HepG2 (cell line): ENCODE results near the gene GPD1. TPM values are rescaled to one million over a fixed set of nuclear protein-coding genes. Genes with fewer than 3 reads are reported as not detected.

ENCODE experiments used
- ATAC-seq: fragments of 200-7000 bp; cut with Tn5 transposase; 3 replicates; pipeline ENCODE4 v1.9.1; 2020; ENCODE audit warnings: mild to moderate bottlenecking, moderate library complexity
- BruUV-seq: library from RNA; stranded (reverse); fragments of 400-500 nt; replicated peaks from 2 replicates; lab custom pipeline; 2021; lab: Mats Ljungman, UMichigan
- CTCF ChIA-PET: fragments of 300-600 bp; formaldehyde crosslinking; extraction: SDS; loops from one replicate; lab custom pipeline; 2021; ENCODE audit warnings: low total read pairs, inconsistent platforms, low intra/inter-chr PET ratio; lab: Yijun Ruan, JAX
- POLR2A ChIA-PET: fragments of 350-600 bp; sonication (Branson Sonifier 250); formaldehyde crosslinking; loops from one replicate; lab custom pipeline; 2020; ENCODE audit warnings: antibody characterized with exemption, inconsistent platforms; lab: Yijun Ruan, JAX
- DNase-seq: peaks from one replicate; pipeline ENCODE4 v3.0.0-alpha.2; 2015; ENCODE audit warnings: low spot score
- FAIRE-seq: peaks from 3 replicates; lab custom pipeline; 2011; peaks lifted over from hg19 to GRCh38; lab: Jason Lieb, UNC
- H2AFZ ChIP-seq: one replicate; pipeline ENCODE4 v1.6.1; 2011; ENCODE audit warnings: low read length, inconsistent platforms
- H3K27ac ChIP-seq: fragments of 300-600 bp; 3 replicates; pipeline ENCODE4 v1.8.0; 2011; ENCODE audit warnings: mixed run types, mild to moderate bottlenecking, mixed read lengths, low read length, inconsistent platforms; ENCODE audit not compliant: insufficient read depth; ENCODE audit errors: extremely low read length
- H3K27me3 ChIP-seq, 2 experiments: fragments of 200-600 bp in 1 of 2; 2 replicates in 1 of 2; 3 replicates in 1 of 2; pipeline versions ENCODE4 v1.6.0 to v1.8.0; 2011; ENCODE audit warnings: low read length in 2 of 2, mild to moderate bottlenecking in 2 of 2, moderate library complexity in 2 of 2, inconsistent platforms in 1 of 2; ENCODE audit not compliant: insufficient read depth in 2 of 2, control insufficient read depth in 1 of 2
- H3K36me3 ChIP-seq, 2 experiments: fragments of 200-600 bp in 1 of 2; replicated peaks in 1 of 2; 2 replicates in 1 of 2; 3 replicates in 1 of 2; pipeline versions ENCODE4 v1.5.1 to v1.8.0; 2011; ENCODE audit warnings: low read length in 2 of 2, inconsistent platforms in 1 of 2; ENCODE audit not compliant: insufficient read depth in 2 of 2, control insufficient read depth in 1 of 2
- H3K4me1 ChIP-seq: 2 replicates; pipeline ENCODE4 v1.5.1; 2012; ENCODE audit warnings: low read length, inconsistent platforms; ENCODE audit not compliant: insufficient read depth
- H3K4me2 ChIP-seq: 2 replicates; pipeline ENCODE4 v1.6.0; 2011; ENCODE audit warnings: low read depth, low read length, inconsistent platforms
- H3K4me3 ChIP-seq, 3 experiments: fragments of 200-600 bp in 1 of 3; sonication (generic), shearing (Covaris generic) in 1 of 3; replicated peaks in 1 of 3; 2 replicates each; pipeline ENCODE4 v1.5.1; 2011 to 2016; ENCODE audit warnings: low read length in 3 of 3, inconsistent platforms in 2 of 3, low read depth in 2 of 3, mild to moderate bottlenecking in 2 of 3, control low read depth in 1 of 3, mixed read lengths in 1 of 3; ENCODE audit not compliant: insufficient read depth in 1 of 3
- H3K79me2 ChIP-seq: one replicate; pipeline ENCODE4 v1.6.1; 2011; ENCODE audit warnings: low read length, inconsistent platforms; ENCODE audit not compliant: insufficient read depth
- H3K9ac ChIP-seq: 2 replicates; pipeline ENCODE4 v1.6.0; 2011; ENCODE audit warnings: mild to moderate bottlenecking, low read depth, low read length, inconsistent platforms; ENCODE audit not compliant: insufficient read depth
- H3K9me3 ChIP-seq: 2 replicates; pipeline ENCODE4 v1.5.1; 2012; ENCODE audit warnings: mild to moderate bottlenecking, low read length
- H4K20me1 ChIP-seq: 2 replicates; pipeline ENCODE4 v1.6.0; 2011; ENCODE audit warnings: inconsistent platforms, mild to moderate bottlenecking, low read length, moderate library complexity; ENCODE audit not compliant: insufficient read depth
- ELF1 ChIP-seq: sonication (generic); formaldehyde crosslinking; IDR thresholded peaks from 2 replicates; pipeline ENCODE4 v1.4.0; 2020; ENCODE audit warnings: missing genetic modification reagents
- GPN1 ChIP-seq: sonication (generic); formaldehyde crosslinking; IDR thresholded peaks from 2 replicates; pipeline ENCODE4 v1.5.1; 2020; ENCODE audit warnings: missing genetic modification reagents, borderline replicate concordance
- RFXANK ChIP-seq: IDR thresholded peaks from 2 replicates; pipeline ENCODE4 v1.6.1; 2016
- ZFY ChIP-seq: sonication (generic); formaldehyde crosslinking; IDR thresholded peaks from 2 replicates; pipeline ENCODE4 v1.4.0; 2020; ENCODE audit warnings: missing genetic modification reagents
- ZNF138 ChIP-seq: sonication (generic); formaldehyde crosslinking; IDR thresholded peaks from 2 replicates; pipeline ENCODE4 v1.5.0; 2020; ENCODE audit warnings: mild to moderate bottlenecking, low read depth, missing genetic modification reagents
- ZNF788 ChIP-seq: sonication (generic); formaldehyde crosslinking; IDR thresholded peaks from 2 replicates; pipeline ENCODE4 v1.5.0; 2020; ENCODE audit warnings: mild to moderate bottlenecking, missing genetic modification reagents, borderline replicate concordance
- WGBS: methylation state at CpG from one replicate; pipeline ENCODE4 v1.1.6; 2017; ENCODE audit warnings: low lambda C conversion rate; 5-methylcytosine and 5-hydroxymethylcytosine counted together
- in situ Hi-C: cut with HindIII; loops from 2 replicates; pipeline ENCODE4 v1.10.0; 2017; ENCODE audit warnings: low pct_unique_long_range_greater_than_20kb; ENCODE audit not compliant: extremely low pct_ligation_motif_present
- intact Hi-C: fragments of 100-400 bp; cut with micrococcal nuclease; formaldehyde crosslinking; loops from one replicate; pipeline ENCODE4 v1.10.0; 2022; ENCODE audit not compliant: unreplicated experiment
- polyA plus RNA-seq, 8 experiments: library from polyadenylated mRNA; depleted of rRNA in 3 of 8; stranded (reverse) in 7 of 8; unstranded in 1 of 8; fragments of >200 nt; fragmentation: Illumina TruSeq in 4 of 8; extraction: Trizol in 4 of 8; gene quantifications; 2 replicates each; pipeline versions ENCODE4 v1.2.1 to v1.2.3, GENCODE V29; 2011 to 2016; ENCODE audit warnings: low read depth in 4 of 8, missing spikeins in 1 of 8, mixed read lengths in 1 of 8; ENCODE audit not compliant: insufficient read depth in 1 of 8
- total RNA-seq, 5 experiments: library from RNA; depleted of rRNA; stranded (reverse); fragments of >200 nt; fragmentation: Illumina TruSeq; extraction: Trizol; gene quantifications; 2 replicates each; pipeline ENCODE4 v1.2.3, GENCODE V29; 2016; ENCODE audit warnings: low read depth in 1 of 5
- TF ChIP-seq, protein P1 (sequence below): IDR thresholded peaks from 2 replicates; pipeline ENCODE4 v1.6.1; 2016; ENCODE audit warnings: missing compliant biosample characterization, missing genetic modification reagents, borderline replicate concordance
- TF ChIP-seq, protein P2 (sequence below): IDR thresholded peaks from 2 replicates; pipeline ENCODE4 v1.6.1; 2016; ENCODE audit warnings: missing genetic modification reagents, missing compliant biosample characterization
- TF ChIP-seq, protein P3 (sequence below): sonication (generic); formaldehyde crosslinking; IDR thresholded peaks from 2 replicates; pipeline ENCODE4 v1.8.1; 2022; ENCODE audit warnings: low read depth, mild to moderate bottlenecking, missing genetic modification reagents
- TF ChIP-seq, protein P4 (sequence below): sonication (generic); formaldehyde crosslinking; IDR thresholded peaks from 2 replicates; pipeline ENCODE4 v1.5.1; 2020; ENCODE audit warnings: mild to moderate bottlenecking, missing genetic modification reagents, moderate library complexity
- TF ChIP-seq, protein P5 (sequence below): sonication (generic); formaldehyde crosslinking; IDR thresholded peaks from 2 replicates; pipeline ENCODE4 v1.4.0; 2020; ENCODE audit warnings: missing genetic modification reagents, borderline replicate concordance

The GPD1 gene
- total and polyA plus RNA-seq, 2 of the 13 experiments (the other 11 are each of a cell fraction or from before 2014, with no cell fraction given): 3.7 to 30.6 TPM

DNA sequence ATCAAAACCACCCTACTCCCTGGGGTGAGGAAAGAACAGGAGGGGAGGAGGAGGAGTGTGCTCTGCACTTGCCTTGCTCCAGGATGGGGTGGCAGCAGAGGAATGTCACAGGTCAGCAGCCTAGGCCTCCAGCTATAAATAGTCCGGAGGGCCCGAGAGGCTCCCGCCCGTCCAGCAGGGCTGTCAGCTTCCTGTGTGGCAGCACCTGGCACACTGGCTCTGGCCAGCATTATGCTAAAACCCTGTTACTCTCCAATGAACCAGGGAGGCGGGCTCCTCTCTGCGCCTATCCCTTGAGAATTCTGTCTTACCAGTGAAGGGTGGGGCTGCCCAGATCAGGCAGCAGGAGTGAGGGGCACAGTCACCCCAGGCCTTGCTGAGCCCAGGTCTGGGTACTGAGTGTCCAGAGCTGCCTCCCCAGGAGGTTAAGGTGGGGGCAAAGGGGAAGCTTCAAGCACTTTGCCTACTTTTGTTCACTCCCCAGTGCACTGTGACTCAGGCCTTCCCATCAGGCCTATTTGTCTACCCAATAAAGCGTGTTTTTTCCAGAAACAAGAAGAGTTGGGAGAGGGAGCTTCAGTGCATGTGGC lies 7.0 kb downstream of the GPD1 start:
- 14% methylated on average over 3 of the region's 7 CpGs for WGBS
- ChIA-PET POLR2A (interaction anchor here (0.8 to 7.6 kb wide), 18 partner anchors 9 to 980 kb away, joined by 3 to 265 read pairs (median 4); partner anchors contain the start of genes CERS5, GPD1, LIMA1 and NCKAP5L), CTCF (interaction anchor here (1.3 to 1.5 kb wide), 2 partner anchors 22 to 36 kb away, joined by 4 to 7 read pairs; no protein-coding TSS in a partner anchor)
- H3K27ac ChIP-seq: peak overlapping the region; percentile 95
- H3K36me3 ChIP-seq: peaks cover 0 to 1% of the 10 kb centered on the region in 2 experiments; a peak in 1 of 5 replicates
- in situ Hi-C loops (no loop called here), intact Hi-C loops (loop anchor here (1.0 to 2.0 kb wide), 3 partner anchors 10 to 36 kb away; partner anchors contain the start of gene SMARCD1)
- H3K4me3 ChIP-seq: peak overlapping the region; percentile 50 to 72 (median 51); a peak in 5 of 6 replicates
- DNase-seq: peak; percentile 77
- peak; percentile 62 for ATAC-seq
- no peaks in the 10 kb centered on the region for H3K9me3 ChIP-seq
- H3K4me1 ChIP-seq: peaks cover 60% of the 10 kb centered on the region
- FAIRE-seq: peak; percentile 30
- H3K79me2 ChIP-seq: peaks cover 16% of the 10 kb centered on the region
- no peaks in the 10 kb centered on the region; a peak in 1 of 5 replicates for H3K27me3 ChIP-seq
- H2AFZ ChIP-seq: peak overlapping the region; percentile 59
- no TSS peak for BruUV-seq
- H3K9ac ChIP-seq: peak overlapping the region; percentile 69
- H3K4me2 ChIP-seq: peak overlapping the region; percentile 95
- H4K20me1 ChIP-seq: no peaks in the 10 kb centered on the region
- TF ChIP-seq, protein P1, sequence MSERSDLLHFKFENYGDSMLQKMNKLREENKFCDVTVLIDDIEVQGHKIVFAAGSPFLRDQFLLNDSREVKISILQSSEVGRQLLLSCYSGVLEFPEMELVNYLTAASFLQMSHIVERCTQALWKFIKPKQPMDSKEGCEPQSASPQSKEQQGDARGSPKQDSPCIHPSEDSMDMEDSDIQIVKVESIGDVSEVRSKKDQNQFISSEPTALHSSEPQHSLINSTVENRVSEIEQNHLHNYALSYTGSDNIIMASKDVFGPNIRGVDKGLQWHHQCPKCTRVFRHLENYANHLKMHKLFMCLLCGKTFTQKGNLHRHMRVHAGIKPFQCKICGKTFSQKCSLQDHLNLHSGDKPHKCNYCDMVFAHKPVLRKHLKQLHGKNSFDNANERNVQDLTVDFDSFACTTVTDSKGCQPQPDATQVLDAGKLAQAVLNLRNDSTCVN (CRISPR knock-in tag): 0 out of 2 replicates have a peak, but pooled peaks have one; percentile 11
- TF ChIP-seq, protein P2, sequence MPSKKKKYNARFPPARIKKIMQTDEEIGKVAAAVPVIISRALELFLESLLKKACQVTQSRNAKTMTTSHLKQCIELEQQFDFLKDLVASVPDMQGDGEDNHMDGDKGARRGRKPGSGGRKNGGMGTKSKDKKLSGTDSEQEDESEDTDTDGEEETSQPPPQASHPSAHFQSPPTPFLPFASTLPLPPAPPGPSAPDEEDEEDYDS (CRISPR knock-in tag): peak; percentile 78
- TF ChIP-seq ZFY (CRISPR knock-in tag): peak; percentile 62
- TF ChIP-seq, protein P3, sequence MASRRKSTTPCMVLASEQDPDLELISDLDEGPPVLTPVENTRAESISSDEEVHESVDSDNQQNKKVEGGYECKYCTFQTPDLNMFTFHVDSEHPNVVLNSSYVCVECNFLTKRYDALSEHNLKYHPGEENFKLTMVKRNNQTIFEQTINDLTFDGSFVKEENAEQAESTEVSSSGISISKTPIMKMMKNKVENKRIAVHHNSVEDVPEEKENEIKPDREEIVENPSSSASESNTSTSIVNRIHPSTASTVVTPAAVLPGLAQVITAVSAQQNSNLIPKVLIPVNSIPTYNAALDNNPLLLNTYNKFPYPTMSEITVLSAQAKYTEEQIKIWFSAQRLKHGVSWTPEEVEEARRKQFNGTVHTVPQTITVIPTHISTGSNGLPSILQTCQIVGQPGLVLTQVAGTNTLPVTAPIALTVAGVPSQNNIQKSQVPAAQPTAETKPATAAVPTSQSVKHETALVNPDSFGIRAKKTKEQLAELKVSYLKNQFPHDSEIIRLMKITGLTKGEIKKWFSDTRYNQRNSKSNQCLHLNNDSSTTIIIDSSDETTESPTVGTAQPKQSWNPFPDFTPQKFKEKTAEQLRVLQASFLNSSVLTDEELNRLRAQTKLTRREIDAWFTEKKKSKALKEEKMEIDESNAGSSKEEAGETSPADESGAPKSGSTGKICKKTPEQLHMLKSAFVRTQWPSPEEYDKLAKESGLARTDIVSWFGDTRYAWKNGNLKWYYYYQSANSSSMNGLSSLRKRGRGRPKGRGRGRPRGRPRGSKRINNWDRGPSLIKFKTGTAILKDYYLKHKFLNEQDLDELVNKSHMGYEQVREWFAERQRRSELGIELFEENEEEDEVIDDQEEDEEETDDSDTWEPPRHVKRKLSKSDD (CRISPR knock-in tag): no peak
- no peak for TF ChIP-seq GPN1 (CRISPR knock-in tag)
- TF ChIP-seq, protein P4, sequence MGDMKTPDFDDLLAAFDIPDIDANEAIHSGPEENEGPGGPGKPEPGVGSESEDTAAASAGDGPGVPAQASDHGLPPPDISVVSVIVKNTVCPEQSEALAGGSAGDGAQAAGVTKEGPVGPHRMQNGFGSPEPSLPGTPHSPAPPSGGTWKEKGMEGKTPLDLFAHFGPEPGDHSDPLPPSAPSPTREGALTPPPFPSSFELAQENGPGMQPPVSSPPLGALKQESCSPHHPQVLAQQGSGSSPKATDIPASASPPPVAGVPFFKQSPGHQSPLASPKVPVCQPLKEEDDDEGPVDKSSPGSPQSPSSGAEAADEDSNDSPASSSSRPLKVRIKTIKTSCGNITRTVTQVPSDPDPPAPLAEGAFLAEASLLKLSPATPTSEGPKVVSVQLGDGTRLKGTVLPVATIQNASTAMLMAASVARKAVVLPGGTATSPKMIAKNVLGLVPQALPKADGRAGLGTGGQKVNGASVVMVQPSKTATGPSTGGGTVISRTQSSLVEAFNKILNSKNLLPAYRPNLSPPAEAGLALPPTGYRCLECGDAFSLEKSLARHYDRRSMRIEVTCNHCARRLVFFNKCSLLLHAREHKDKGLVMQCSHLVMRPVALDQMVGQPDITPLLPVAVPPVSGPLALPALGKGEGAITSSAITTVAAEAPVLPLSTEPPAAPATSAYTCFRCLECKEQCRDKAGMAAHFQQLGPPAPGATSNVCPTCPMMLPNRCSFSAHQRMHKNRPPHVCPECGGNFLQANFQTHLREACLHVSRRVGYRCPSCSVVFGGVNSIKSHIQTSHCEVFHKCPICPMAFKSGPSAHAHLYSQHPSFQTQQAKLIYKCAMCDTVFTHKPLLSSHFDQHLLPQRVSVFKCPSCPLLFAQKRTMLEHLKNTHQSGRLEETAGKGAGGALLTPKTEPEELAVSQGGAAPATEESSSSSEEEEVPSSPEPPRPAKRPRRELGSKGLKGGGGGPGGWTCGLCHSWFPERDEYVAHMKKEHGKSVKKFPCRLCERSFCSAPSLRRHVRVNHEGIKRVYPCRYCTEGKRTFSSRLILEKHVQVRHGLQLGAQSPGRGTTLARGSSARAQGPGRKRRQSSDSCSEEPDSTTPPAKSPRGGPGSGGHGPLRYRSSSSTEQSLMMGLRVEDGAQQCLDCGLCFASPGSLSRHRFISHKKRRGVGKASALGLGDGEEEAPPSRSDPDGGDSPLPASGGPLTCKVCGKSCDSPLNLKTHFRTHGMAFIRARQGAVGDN: peak; percentile 70
- TF ChIP-seq ZNF788: no peak; the same call in 1 of the 2 replicates
- TF ChIP-seq ELF1 (CRISPR knock-in tag): peak; percentile 30; the same call in 1 of the 2 replicates
- 0 out of 2 replicates have a peak, but pooled peaks have one; percentile 29 for TF ChIP-seq ZNF138 (CRISPR knock-in tag)
- TF ChIP-seq RFXANK: peak; percentile 61; the same call in 1 of the 2 replicates
- TF ChIP-seq, protein P5, sequence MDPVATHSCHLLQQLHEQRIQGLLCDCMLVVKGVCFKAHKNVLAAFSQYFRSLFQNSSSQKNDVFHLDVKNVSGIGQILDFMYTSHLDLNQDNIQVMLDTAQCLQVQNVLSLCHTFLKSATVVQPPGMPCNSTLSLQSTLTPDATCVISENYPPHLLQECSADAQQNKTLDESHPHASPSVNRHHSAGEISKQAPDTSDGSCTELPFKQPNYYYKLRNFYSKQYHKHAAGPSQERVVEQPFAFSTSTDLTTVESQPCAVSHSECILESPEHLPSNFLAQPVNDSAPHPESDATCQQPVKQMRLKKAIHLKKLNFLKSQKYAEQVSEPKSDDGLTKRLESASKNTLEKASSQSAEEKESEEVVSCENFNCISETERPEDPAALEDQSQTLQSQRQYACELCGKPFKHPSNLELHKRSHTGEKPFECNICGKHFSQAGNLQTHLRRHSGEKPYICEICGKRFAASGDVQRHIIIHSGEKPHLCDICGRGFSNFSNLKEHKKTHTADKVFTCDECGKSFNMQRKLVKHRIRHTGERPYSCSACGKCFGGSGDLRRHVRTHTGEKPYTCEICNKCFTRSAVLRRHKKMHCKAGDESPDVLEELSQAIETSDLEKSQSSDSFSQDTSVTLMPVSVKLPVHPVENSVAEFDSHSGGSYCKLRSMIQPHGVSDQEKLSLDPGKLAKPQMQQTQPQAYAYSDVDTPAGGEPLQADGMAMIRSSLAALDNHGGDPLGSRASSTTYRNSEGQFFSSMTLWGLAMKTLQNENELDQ (CRISPR knock-in tag): 0 out of 2 replicates have a peak, but pooled peaks have one; percentile 22
